ENCODE data around the gene SLC7A4.

The SLC7A4 gene

GRCh38 chr22:20996598-20997535, 35.5 kb downstream of the SLC7A4 start:
- peak overlapping the region; percentile 99 for H3K27ac ChIP-seq
- CTCF ChIA-PET = no interaction called here
- POLR2A ChIA-PET (ENCODE audit: low non-redundant PET) = interaction anchor here (0.7 kb wide), 1 partner anchor 212 kb away, joined by 3 read pairs; no protein-coding TSS in a partner anchor
- no peak for TF ChIP-seq CTCF (conservative IDR thresholded peaks at IDR 0.05; ENCODE audit: low read depth)
- no peak for DNase-seq (ENCODE audit: low spot score)

- ChIA-PET POLR2A (ENCODE audit: low non-redundant PET) (interaction anchor here (0.7 kb wide), 1 partner anchor 211 kb away, joined by 3 read pairs; no protein-coding TSS in a partner anchor), CTCF (no interaction called here)
- no peak for DNase-seq (ENCODE audit: low spot score)
- H3K27ac ChIP-seq = peak overlapping the region; percentile 99
- TF ChIP-seq CTCF (conservative IDR thresholded peaks at IDR 0.05; ENCODE audit: low read depth) = no peak
Observed at GRCh38 chr22:20996031-20996410, 36.3 kb downstream of the SLC7A4 start.

- TF ChIP-seq CTCF (conservative IDR thresholded peaks at IDR 0.05; ENCODE audit: low read depth) = no peak
- POLR2A ChIA-PET (ENCODE audit: low non-redundant PET) = no interaction called here
- CTCF ChIA-PET = no interaction called here
- DNase-seq (ENCODE audit: low spot score) = no peak
- H3K27ac ChIP-seq = peak overlapping the region; percentile 99
Observed at GRCh38 chr22:20995329-20996030, 36.9 kb downstream of the SLC7A4 start.

- CTCF ChIA-PET = no interaction called here
- DNase-seq (ENCODE audit: low spot score) = no peak
- no peak overlapping the region for H3K27ac ChIP-seq
- TF ChIP-seq CTCF (conservative IDR thresholded peaks at IDR 0.05; ENCODE audit: low read depth) = no peak
- POLR2A ChIA-PET (ENCODE audit: low non-redundant PET) = no interaction called here
Observed at GRCh38 chr22:20994902-20995241, 37.5 kb downstream of the SLC7A4 start.

- no peak overlapping the region for H3K27ac ChIP-seq
- ChIA-PET POLR2A (ENCODE audit: low non-redundant PET) (no interaction called here), CTCF (no interaction called here)
- no peak for DNase-seq (ENCODE audit: low spot score)
- TF ChIP-seq CTCF (conservative IDR thresholded peaks at IDR 0.05; ENCODE audit: low read depth) = no peak
Observed at GRCh38 chr22:20994128-20994901, 38.0 kb downstream of the SLC7A4 start.
